ENCODE measurements around the gene MTIF3. TPM values are rescaled to one million over a fixed set of nuclear protein-coding genes. Genes with fewer than 3 reads are reported as not detected.

Gene MTIF3
- total RNA-seq, 4 donors from 2014 or later: 96.6 to 165 (median 142) TPM

DNA sequence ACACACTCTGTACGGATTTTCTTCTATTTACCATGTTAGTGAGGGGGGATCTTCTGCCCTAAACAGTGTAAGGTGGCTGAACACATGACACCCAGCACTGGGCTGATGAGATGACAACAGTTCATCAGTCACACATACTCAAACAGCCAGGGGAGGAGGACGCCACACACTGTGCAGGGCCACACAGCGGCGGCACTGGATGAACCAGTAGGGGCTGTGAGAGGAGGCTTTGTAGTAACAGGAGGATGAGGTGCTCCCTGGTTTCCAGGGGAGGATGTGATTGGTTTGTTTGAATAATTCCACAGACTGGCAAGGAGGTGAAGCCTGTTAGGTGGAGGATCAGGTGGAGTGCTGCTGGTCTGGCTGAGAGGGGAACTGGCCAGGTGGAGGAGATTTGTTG is 42.3 kb downstream of the MTIF3 start:
- TF ChIP-seq CTCF (IDR thresholded peaks at IDR 0.05; ENCODE audit: low read depth): no peak

GRCh38 chr13:27406178-27406939 is 44.0 kb downstream of the MTIF3 start:
- no peak for TF ChIP-seq CTCF (IDR thresholded peaks at IDR 0.05; ENCODE audit: low read depth)

GRCh38 chr13:27405546-27406134 is 44.7 kb downstream of the MTIF3 start:
- TF ChIP-seq CTCF (IDR thresholded peaks at IDR 0.05; ENCODE audit: low read depth): no peak

- no peak for TF ChIP-seq CTCF (IDR thresholded peaks at IDR 0.05; ENCODE audit: low read depth)
These were observed 45.7 kb downstream of the MTIF3 start for GRCh38 chr13:27404680-27405079.

DNA sequence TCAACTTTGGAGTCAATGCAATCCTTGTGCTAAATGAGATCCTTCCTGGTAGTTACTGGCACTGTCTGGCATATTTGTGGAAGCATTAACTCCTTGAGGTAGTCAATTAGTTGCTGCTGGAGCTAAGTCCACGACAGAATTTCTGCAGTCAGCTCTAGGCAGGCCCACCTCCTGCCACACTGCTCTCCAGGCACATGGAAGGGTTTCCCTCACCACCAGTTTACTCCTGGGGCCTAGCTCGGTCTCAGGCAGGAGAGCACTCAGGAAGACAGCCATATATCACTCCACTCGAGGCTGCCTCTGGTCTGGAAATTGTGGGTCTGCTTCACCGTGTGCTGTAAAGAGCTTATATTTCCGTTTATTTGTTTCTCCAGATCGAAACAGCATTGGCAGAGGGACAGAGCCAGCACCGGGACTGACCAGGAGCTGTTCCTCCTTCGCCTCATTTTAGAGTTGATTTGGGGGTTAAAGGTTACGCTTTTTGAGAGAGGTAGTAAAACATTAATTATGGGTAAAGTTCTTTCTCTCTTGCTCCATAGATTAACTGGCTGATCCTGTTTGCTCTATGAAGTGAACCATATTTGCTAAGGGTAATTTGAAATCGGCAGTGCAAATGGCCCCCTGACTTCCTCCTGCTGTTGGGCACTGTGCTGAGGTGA is 46.5 kb downstream of the MTIF3 start:
- TF ChIP-seq CTCF (IDR thresholded peaks at IDR 0.05; ENCODE audit: low read depth): no peak

DNA sequence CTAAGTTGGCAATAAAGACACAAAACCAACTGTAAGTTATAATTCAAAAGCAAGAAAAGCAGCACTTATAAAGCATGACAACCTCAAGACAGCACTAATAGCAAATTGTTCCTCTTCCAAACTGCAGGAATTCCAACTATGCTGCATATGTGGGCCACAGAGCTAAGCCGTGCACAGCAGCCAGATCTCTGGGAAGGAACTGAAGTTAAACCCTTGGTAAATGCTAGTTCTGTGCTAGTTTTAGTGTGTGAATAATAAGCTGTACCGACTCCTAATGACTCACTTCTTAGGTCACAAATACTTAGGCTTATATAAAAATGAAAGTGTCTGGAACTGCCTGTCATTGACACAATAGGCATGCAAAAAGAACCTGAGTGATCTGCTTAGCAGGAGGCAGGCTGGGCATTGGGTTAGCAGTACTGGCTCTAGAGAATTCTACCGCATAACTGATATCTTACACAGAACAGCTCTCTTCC is 47.1 kb downstream of the MTIF3 start:
- no peak for TF ChIP-seq CTCF (IDR thresholded peaks at IDR 0.05; ENCODE audit: low read depth)

- TF ChIP-seq CTCF (IDR thresholded peaks at IDR 0.05; ENCODE audit: low read depth): no peak
These were observed 49.2 kb downstream of the MTIF3 start for GRCh38 chr13:27401210-27401609.

Data from subcutaneous adipose tissue (tissue), 4 donors.